Liver (tissue), 9 donors: ENCODE results near the gene RDX. TPM values are rescaled to one million over a fixed set of nuclear protein-coding genes. Genes with fewer than 3 reads are reported as not detected.

Experiments used
- DNase-seq: peaks from one replicate; pipeline ENCODE4 v3.0.0-alpha.2; 2017; ENCODE audit warnings: low spot score
- H3K27ac ChIP-seq, 2 donors: one replicate each; pipeline ENCODE4 v1.7.0; 2013; ENCODE audit warnings: inconsistent platforms in 2 of 2, low read length in 2 of 2, control low read depth in 1 of 2, low read depth in 1 of 2, mild to moderate bottlenecking in 1 of 2
- H3K27me3 ChIP-seq, 4 donors: one replicate each; pipeline versions ENCODE4 v1.6.1 to v1.7.0; 2013; ENCODE audit warnings: low read length in 3 of 4, inconsistent platforms in 1 of 4, mild to moderate bottlenecking in 1 of 4, moderate library complexity in 1 of 4; ENCODE audit not compliant: control insufficient read depth in 4 of 4, insufficient read depth in 4 of 4
- H3K36me3 ChIP-seq, 4 donors: one replicate each; pipeline versions ENCODE4 v1.6.1 to v1.7.0; 2013; ENCODE audit warnings: low read length in 3 of 4, mild to moderate bottlenecking in 3 of 4, low read depth in 1 of 4, moderate library complexity in 1 of 4; ENCODE audit not compliant: control insufficient read depth in 4 of 4, insufficient read depth in 3 of 4
- H3K4me1 ChIP-seq, 4 donors: one replicate each; pipeline versions ENCODE4 v1.6.1 to v1.7.0; 2013; ENCODE audit warnings: low read length in 3 of 4, mild to moderate bottlenecking in 3 of 4, moderate library complexity in 1 of 4; ENCODE audit not compliant: control insufficient read depth in 4 of 4, insufficient read depth in 4 of 4
- H3K4me3 ChIP-seq, 3 donors: one replicate each; pipeline versions ENCODE4 v1.6.1 to v1.7.0; 2013; ENCODE audit warnings: low read length in 3 of 3, control low read depth in 1 of 3, low read depth in 1 of 3, mild to moderate bottlenecking in 1 of 3
- H3K9ac ChIP-seq, 2 donors: one replicate each; pipeline ENCODE4 v1.7.0; 2013; ENCODE audit warnings: low read length in 2 of 2, mild to moderate bottlenecking in 2 of 2, moderate library complexity in 2 of 2, control low read depth in 1 of 2, low read depth in 1 of 2
- H3K9me3 ChIP-seq, 4 donors: one replicate each; pipeline versions ENCODE4 v1.6.1 to v1.7.0; 2013; ENCODE audit warnings: low read length in 3 of 4; ENCODE audit not compliant: control insufficient read depth in 4 of 4
- ATF3 ChIP-seq: IDR thresholded peaks from 2 replicates; pipeline ENCODE4 v1.6.1; 2016; ENCODE audit warnings: antibody characterized with exemption
- CTCF ChIP-seq: fragments of 150-350 bp; IDR thresholded peaks from 2 replicates; pipeline ENCODE4 v1.5.1; 2017; ENCODE audit warnings: improper control_type of control experiment, low read depth, low read length; ENCODE audit not compliant: missing input control
- EGR1 ChIP-seq, 2 donors: IDR thresholded peaks; 2 replicates each; pipeline ENCODE4 v1.6.1; 2016 to 2018; ENCODE audit warnings: antibody characterized with exemption in 2 of 2, low read depth in 2 of 2
- FOXA2 ChIP-seq: IDR thresholded peaks from 2 replicates; pipeline ENCODE4 v1.6.1; 2016; ENCODE audit warnings: antibody characterized with exemption
- GABPA ChIP-seq, 2 donors: IDR thresholded peaks in 1 of 2; conservative IDR thresholded peaks in 1 of 2; 2 replicates each; pipeline ENCODE4 v1.6.1; 2016; ENCODE audit warnings: antibody characterized with exemption in 2 of 2, mild to moderate bottlenecking in 1 of 2, moderate library complexity in 1 of 2
- HNF4A ChIP-seq, 2 donors: conservative IDR thresholded peaks; 2 replicates each; pipeline ENCODE4 v1.6.1; 2016; ENCODE audit warnings: antibody characterized with exemption in 2 of 2, mild to moderate bottlenecking in 2 of 2
- HNF4G ChIP-seq: IDR thresholded peaks from 2 replicates; pipeline ENCODE4 v1.6.1; 2016; ENCODE audit warnings: antibody characterized with exemption
- JUND ChIP-seq, 2 donors: IDR thresholded peaks; 2 replicates each; pipeline ENCODE4 v1.6.1; 2016; ENCODE audit warnings: antibody characterized with exemption in 2 of 2
- MAX ChIP-seq: IDR thresholded peaks from 2 replicates; pipeline ENCODE4 v1.6.1; 2016; ENCODE audit warnings: antibody characterized with exemption
- NR2F2 ChIP-seq: IDR thresholded peaks from 2 replicates; pipeline ENCODE4 v1.6.1; 2016; ENCODE audit warnings: antibody characterized with exemption
- RAD21 ChIP-seq, 2 donors: IDR thresholded peaks; 2 replicates each; pipeline ENCODE4 v1.6.1; 2016; ENCODE audit warnings: antibody characterized with exemption in 2 of 2, mild to moderate bottlenecking in 2 of 2
- SP1 ChIP-seq: IDR thresholded peaks from 2 replicates; pipeline ENCODE4 v1.6.1; 2018; ENCODE audit warnings: antibody characterized with exemption, mild to moderate bottlenecking
- TAF1 ChIP-seq: conservative IDR thresholded peaks from 2 replicates; pipeline ENCODE4 v1.6.1; 2016; ENCODE audit warnings: antibody characterized with exemption, mild to moderate bottlenecking
- YY1 ChIP-seq: IDR thresholded peaks from 2 replicates; pipeline ENCODE4 v1.6.1; 2016; ENCODE audit warnings: antibody characterized with exemption, mild to moderate bottlenecking
- ZBTB33 ChIP-seq: IDR thresholded peaks from 2 replicates; pipeline ENCODE4 v1.6.1; 2016; ENCODE audit warnings: antibody characterized with exemption
- WGBS: extraction: QIAGEN DNeasy Blood & Tissue Kit; methylation state at CpG from one replicate; pipeline ENCODE4 v1.1.7; 2013; 5-methylcytosine and 5-hydroxymethylcytosine counted together
- polyA plus RNA-seq, 2 donors: library from polyadenylated mRNA; stranded (reverse) in 1 of 2; unstranded in 1 of 2; fragments of 200-250 nt in 1 of 2; fragments of >200 nt in 1 of 2; fragmentation: Nextera tagmentation in 1 of 2; extraction: Ambion mirVana in 1 of 2; gene quantifications; one replicate each; pipeline versions ENCODE4 v1.2.1 to v1.2.3, GENCODE V29; 2013 to 2015
- total RNA-seq, 2 donors: library from RNA; depleted of rRNA; stranded (reverse); fragments of >200 nt; gene quantifications; one replicate each; pipeline ENCODE4 v1.2.3, GENCODE V29; 2014
- donor health status: healthy.
- donor health status: healthy.
- donor health status: healthy.
- donor health status: healthy.
- donor health status: healthy.

RDX gene
- total and polyA plus RNA-seq, 4 donors = 19.9 to 116 (median 53.9) TPM

- TF ChIP-seq ZBTB33 (no peak), HNF4A (conservative IDR thresholded peaks at IDR 0.05) (peak; percentile 67 to 75), JUND (IDR thresholded peaks at IDR 0.05) (peak in 1 of 2 donors; percentile 11), SP1 (no peak), EGR1 (IDR thresholded peaks at IDR 0.05; ENCODE audit: low read depth in 2 of 2) (no peak), GABPA (IDR thresholded peaks at IDR 0.05 in 1 of 2, conservative IDR thresholded peaks at IDR 0.05 in 1 of 2) (no peak)
Measured at GRCh38 chr11:110230377-110230776, 66.0 kb downstream of the RDX start (continued).

- DNase-seq = no peak
- TF ChIP-seq HNF4G = no peak
- no peak for TF ChIP-seq TAF1
- no peak for TF ChIP-seq GABPA (IDR thresholded peaks at IDR 0.05 in 1 of 2, conservative IDR thresholded peaks at IDR 0.05 in 1 of 2)
- Histone ChIP-seq H3K4me1 (peaks cover 0 to 4% (median 0%) of the 10 kb centered on the region in 4 donors), H3K27me3 (no peaks in the 10 kb centered on the region), H3K9ac (no peak overlapping the region), H3K4me3 (no peak overlapping the region), H3K9me3 (no peaks in the 10 kb centered on the region), H3K36me3 (peaks cover 0 to 2% (median 0%) of the 10 kb centered on the region in 4 donors), H3K27ac (no peak overlapping the region)
- 97% methylated on average over 4 of the region's 4 CpGs for WGBS
Measured at GRCh38 chr11:110219006-110219785, 77.2 kb downstream of the RDX start.

- Histone ChIP-seq H3K36me3 (peaks cover 0 to 2% (median 0%) of the 10 kb centered on the region in 4 donors), H3K27ac (no peak overlapping the region), H3K27me3 (no peaks in the 10 kb centered on the region), H3K4me3 (no peak overlapping the region), H3K4me1 (peaks cover 0 to 4% (median 0%) of the 10 kb centered on the region in 4 donors), H3K9ac (no peak overlapping the region), H3K9me3 (no peaks in the 10 kb centered on the region)
- DNase-seq = no peak
- TF ChIP-seq YY1 (no peak), MAX (no peak), HNF4G (no peak), ATF3 (no peak), SP1 (no peak), EGR1 (IDR thresholded peaks at IDR 0.05; ENCODE audit: low read depth in 2 of 2) (no peak), TAF1 (no peak), GABPA (IDR thresholded peaks at IDR 0.05 in 1 of 2, conservative IDR thresholded peaks at IDR 0.05 in 1 of 2) (no peak), HNF4A (conservative IDR thresholded peaks at IDR 0.05) (no peak), RAD21 (IDR thresholded peaks at IDR 0.05) (no peak), JUND (IDR thresholded peaks at IDR 0.05) (no peak), NR2F2 (no peak), ZBTB33 (no peak), CTCF (no peak), FOXA2 (no peak)
- 83% methylated on average over 3 of the region's 3 CpGs for WGBS
Measured at GRCh38 chr11:110217936-110218335, 78.5 kb downstream of the RDX start.
